ENCODE measurements around the gene PRRG1. TPM values are rescaled to one million over a fixed set of nuclear protein-coding genes. Genes with fewer than 3 reads are reported as not detected.
"Not testable (repeated sequence)": the region's sequence is repeated elsewhere in the genome, so short reads cannot be mapped to it uniquely, and the experiment has no call there.

Gene PRRG1
- total and polyA plus RNA-seq, 8 donors: 0.76 to 8.8 (median 2.9) TPM

GRCh38 chrX:37409278-37409677 is 60.1 kb downstream of the PRRG1 start:
- 20 to 57% (median 32%) methylated on average over 2 of the region's 2 CpGs for WGBS, 5 donors
- DNase-seq: peak in 1 of 2 donors; percentile 16
- Histone ChIP-seq H3K27me3 (no peaks in the 10 kb centered on the region), H3K4me3 (no peak overlapping the region), H3K9me3 (peaks cover 0 to 5% (median 0%) of the 10 kb centered on the region in 4 donors), H3K36me3 (no peaks in the 10 kb centered on the region), H3K27ac (no peak overlapping the region), H3K4me1 (no peaks in the 10 kb centered on the region)
- no peak for TF ChIP-seq EP300 (IDR thresholded peaks at IDR 0.05)
- TF ChIP-seq POLR2A (IDR thresholded peaks at IDR 0.05): no peak
- no peak for TF ChIP-seq POLR2AphosphoS5 (IDR thresholded peaks at IDR 0.05)
- TF ChIP-seq CTCF (IDR thresholded peaks at IDR 0.05): no peak
- intact Hi-C loops (cut with DNase I; ENCODE audit: low total_unique reads): no loop called here

DNA sequence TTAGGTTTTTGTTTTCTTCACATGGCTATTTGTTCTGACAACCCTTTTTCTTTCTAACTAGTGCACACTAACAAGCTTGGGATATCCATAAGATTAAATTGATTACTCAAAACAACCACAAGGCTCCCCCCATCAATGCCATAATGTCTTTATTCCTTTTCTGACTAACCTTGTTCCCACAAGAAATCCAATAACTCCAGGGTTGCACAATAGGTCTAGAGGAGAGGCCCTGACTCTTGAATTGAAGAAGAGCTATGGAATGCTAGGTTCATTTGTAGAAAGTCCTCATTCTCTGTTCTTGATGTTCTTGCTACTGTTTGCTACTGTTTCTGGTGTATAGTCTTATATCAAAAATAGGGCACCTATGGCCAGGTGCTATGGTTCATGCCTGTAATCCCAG is 71.0 kb downstream of the PRRG1 start:
- H3K36me3 ChIP-seq: no peaks in the 10 kb centered on the region
- H3K9me3 ChIP-seq: no peaks in the 10 kb centered on the region
- DNase-seq: no peak
- H3K27me3 ChIP-seq: no peaks in the 10 kb centered on the region
- no peaks in the 10 kb centered on the region for H3K4me1 ChIP-seq
- H3K27ac ChIP-seq: no peak overlapping the region
- TF ChIP-seq EP300 (IDR thresholded peaks at IDR 0.05) (no peak), POLR2AphosphoS5 (IDR thresholded peaks at IDR 0.05) (no peak), POLR2A (IDR thresholded peaks at IDR 0.05) (no peak), CTCF (IDR thresholded peaks at IDR 0.05) (no peak)
- H3K4me3 ChIP-seq: no peak overlapping the region
- intact Hi-C loops (cut with DNase I; ENCODE audit: low total_unique reads): no loop called here

- WGBS, 5 donors: 78 to 94% (median 81%) methylated on average over 3 of the region's 3 CpGs
- TF ChIP-seq POLR2A (IDR thresholded peaks at IDR 0.05) (no peak), CTCF (IDR thresholded peaks at IDR 0.05) (no peak), POLR2AphosphoS5 (IDR thresholded peaks at IDR 0.05) (no peak), EP300 (IDR thresholded peaks at IDR 0.05) (no peak)
- intact Hi-C loops (cut with DNase I; ENCODE audit: low total_unique reads): no loop called here
Measured at GRCh38 chrX:37420756-37421155, 71.6 kb downstream of the PRRG1 start.

GRCh38 chrX:37424000-37424429 is 74.9 kb downstream of the PRRG1 start:
- no peak for TF ChIP-seq EP300 (IDR thresholded peaks at IDR 0.05)
- H3K27ac ChIP-seq: no peak overlapping the region
- no peak overlapping the region for H3K4me3 ChIP-seq
- no peak for DNase-seq
- H3K9me3 ChIP-seq: peaks cover 0 to 10% (median 0%) of the 10 kb centered on the region in 4 donors
- no peaks in the 10 kb centered on the region for H3K4me1 ChIP-seq
- intact Hi-C loops (cut with DNase I; ENCODE audit: low total_unique reads): no loop called here
- H3K36me3 ChIP-seq: no peaks in the 10 kb centered on the region
- no peaks in the 10 kb centered on the region for H3K27me3 ChIP-seq

More at GRCh38 chrX:37420756-37421155, 71.6 kb downstream of the PRRG1 start:
- H3K27me3 ChIP-seq: no peaks in the 10 kb centered on the region
- H3K9me3 ChIP-seq: no peaks in the 10 kb centered on the region
- no peak overlapping the region for H3K27ac ChIP-seq
- H3K36me3 ChIP-seq: no peaks in the 10 kb centered on the region
- DNase-seq: no peak
- no peaks in the 10 kb centered on the region for H3K4me1 ChIP-seq
- no peak overlapping the region for H3K4me3 ChIP-seq

DNA sequence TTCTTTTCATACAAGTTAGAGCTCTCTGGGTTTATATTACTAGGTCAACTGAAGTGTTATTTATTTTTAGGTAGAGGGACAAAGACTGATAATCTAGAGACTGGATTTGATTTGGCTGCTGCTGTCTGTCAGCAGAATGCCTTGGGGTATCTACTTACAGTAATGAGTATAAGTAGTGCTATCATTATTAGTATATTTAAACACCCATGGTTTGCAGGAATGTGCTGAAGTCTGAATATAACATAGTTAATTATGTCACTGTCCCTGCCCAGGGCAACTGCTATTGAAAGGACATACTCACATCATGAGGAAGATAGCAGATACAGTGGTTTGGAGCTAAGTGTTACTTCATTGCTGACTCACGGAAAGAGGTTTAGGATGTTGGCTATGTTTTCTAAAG is 76.2 kb downstream of the PRRG1 start:
- peaks cover 0 to 10% (median 0%) of the 10 kb centered on the region in 4 donors for H3K9me3 ChIP-seq
- intact Hi-C loops (cut with DNase I; ENCODE audit: low total_unique reads): no loop called here
- WGBS, 5 donors: 83 to 100% (median 93%) methylated on average over 1 of the region's 1 CpG
- no peak overlapping the region for H3K27ac ChIP-seq
- no peaks in the 10 kb centered on the region for H3K27me3 ChIP-seq
- no peak overlapping the region for H3K4me3 ChIP-seq
- no peak for DNase-seq
- TF ChIP-seq POLR2AphosphoS5 (IDR thresholded peaks at IDR 0.05) (no peak), CTCF (IDR thresholded peaks at IDR 0.05) (no peak), EP300 (IDR thresholded peaks at IDR 0.05) (no peak), POLR2A (IDR thresholded peaks at IDR 0.05) (no peak)
- no peaks in the 10 kb centered on the region for H3K4me1 ChIP-seq
- H3K36me3 ChIP-seq: no peaks in the 10 kb centered on the region

DNA sequence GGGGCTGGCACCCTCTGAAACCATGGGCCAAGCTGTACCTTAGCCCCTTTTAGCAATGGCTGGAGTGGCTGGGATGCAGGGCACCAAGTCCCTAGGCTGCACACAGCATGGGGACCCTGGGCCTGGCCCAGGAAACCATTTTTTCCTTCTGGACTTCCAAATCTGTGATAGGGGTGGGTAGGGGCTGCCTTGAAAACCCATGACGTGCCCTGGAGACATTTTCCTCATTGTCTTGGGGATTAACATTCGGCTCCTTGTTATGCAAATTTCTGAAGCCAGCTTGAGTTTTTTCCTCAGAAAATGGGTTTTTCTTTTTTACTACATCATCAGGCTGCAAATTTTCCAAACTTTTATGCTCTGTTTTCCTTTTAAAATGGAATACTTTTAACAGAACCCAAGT is 79.8 kb downstream of the PRRG1 start:
- peaks cover 0 to 10% (median 0%) of the 10 kb centered on the region in 4 donors for H3K9me3 ChIP-seq
- H3K4me3 ChIP-seq; H3K36me3 ChIP-seq; H3K4me1 ChIP-seq; H3K27me3 ChIP-seq; intact Hi-C loops (cut with DNase I; ENCODE audit: low total_unique reads); H3K27ac ChIP-seq; DNase-seq: not testable (repeated sequence)
- WGBS, 5 donors: 53 to 96% (median 91%) methylated on average over 2 of the region's 2 CpGs

All from stomach (tissue), 9 donors.